Suprapubic skin (tissue), 4 donors: ENCODE results near the gene TMPRSS11D. TPM values are rescaled to one million over a fixed set of nuclear protein-coding genes. Genes with fewer than 3 reads are reported as not detected.

Experiments used
- DNase-seq, 2 donors: peaks; one replicate each; pipeline ENCODE4 v3.0.0-alpha.2; 2019; ENCODE audit warnings: low spot score in 2 of 2
- H3K27ac ChIP-seq: fragments of 200-600 bp; sonication (generic); one replicate; pipeline ENCODE4 v1.5.1; 2019
- H3K27me3 ChIP-seq: fragments of 200-600 bp; sonication (generic); one replicate; pipeline ENCODE4 v1.5.1; 2019
- H3K36me3 ChIP-seq: fragments of 200-600 bp; sonication (generic); one replicate; pipeline ENCODE4 v1.5.1; 2019
- H3K4me1 ChIP-seq: fragments of 200-600 bp; sonication (generic); one replicate; pipeline ENCODE4 v1.5.1; 2019
- H3K4me3 ChIP-seq: fragments of 200-600 bp; sonication (generic); one replicate; pipeline ENCODE4 v1.5.1; 2019; ENCODE audit warnings: mild to moderate bottlenecking
- H3K9me3 ChIP-seq: fragments of 200-600 bp; sonication (generic); one replicate; pipeline ENCODE4 v1.5.1; 2019
- CTCF ChIP-seq, 2 donors: fragments of 200-600 bp in 1 of 2; fragments of 450-650 bp in 1 of 2; sonication (generic) in 1 of 2; IDR thresholded peaks; one replicate each; pipeline ENCODE4 v1.5.1; 2016 to 2019; ENCODE audit warnings: antibody characterized with exemption in 2 of 2, mild to moderate bottlenecking in 1 of 2, moderate library complexity in 1 of 2
- EP300 ChIP-seq: sonication (generic); formaldehyde crosslinking; IDR thresholded peaks from one replicate; pipeline ENCODE4 v1.6.1; 2017; ENCODE audit warnings: antibody characterized with exemption
- POLR2A ChIP-seq, 2 donors: fragments of 450-650 bp; IDR thresholded peaks; one replicate each; pipeline ENCODE4 v1.6.1; 2017; ENCODE audit warnings: antibody characterized with exemption in 2 of 2, mild to moderate bottlenecking in 2 of 2, moderate library complexity in 2 of 2
- POLR2AphosphoS5 ChIP-seq, 3 donors: sonication (generic); formaldehyde crosslinking; IDR thresholded peaks; one replicate each; pipeline ENCODE4 v1.6.1; 2017; ENCODE audit warnings: antibody characterized with exemption in 3 of 3
- WGBS: methylation state at CpG from one replicate; pipeline ENCODE4 v1.1.5; 2018; 5-methylcytosine and 5-hydroxymethylcytosine counted together
- total RNA-seq, 4 donors: library from RNA; depleted of rRNA; stranded (reverse); fragments of >200 nt; gene quantifications; one replicate each; pipeline ENCODE4 v1.1.0, GENCODE V29; 2016

The TMPRSS11D gene
- total RNA-seq, 4 donors from 2014 or later = 0.72 to 0.73 TPM; not detected in 2

- Histone ChIP-seq H3K27me3 (no peaks in the 10 kb centered on the region), H3K4me1 (no peaks in the 10 kb centered on the region), H3K36me3 (no peaks in the 10 kb centered on the region), H3K9me3 (no peaks in the 10 kb centered on the region), H3K27ac (no peak overlapping the region), H3K4me3 (no peak overlapping the region)
- no peak for TF ChIP-seq POLR2A (IDR thresholded peaks at IDR 0.05)
- DNase-seq = no peak
- WGBS = 51% methylated on average over 4 of the region's 4 CpGs
Measured at GRCh38 chr4:67911141-67911540, 27.3 kb upstream of the TMPRSS11D start.

GRCh38 chr4:67910585-67910905 lies 26.7 kb upstream of the TMPRSS11D start:
- 19% methylated on average over 1 of the region's 1 CpG for WGBS
- no peak overlapping the region for H3K4me3 ChIP-seq

GRCh38 chr4:67909905-67910584 lies 26.2 kb upstream of the TMPRSS11D start:
- Histone ChIP-seq H3K4me1 (no peaks in the 10 kb centered on the region), H3K27ac (no peak overlapping the region)

More at GRCh38 chr4:67910585-67910905, 26.7 kb upstream of the TMPRSS11D start:
- Histone ChIP-seq H3K4me1 (no peaks in the 10 kb centered on the region), H3K9me3 (no peaks in the 10 kb centered on the region), H3K36me3 (no peaks in the 10 kb centered on the region), H3K27ac (no peak overlapping the region), H3K27me3 (no peaks in the 10 kb centered on the region)
- TF ChIP-seq POLR2A (IDR thresholded peaks at IDR 0.05) (no peak), POLR2AphosphoS5 (IDR thresholded peaks at IDR 0.05) (no peak), CTCF (IDR thresholded peaks at IDR 0.05) (no peak), EP300 (no peak)
- DNase-seq = no peak

GRCh38 chr4:67907650-67908049 lies 23.8 kb upstream of the TMPRSS11D start:
- H3K27me3 ChIP-seq = no peaks in the 10 kb centered on the region
- TF ChIP-seq EP300 (no peak), POLR2AphosphoS5 (IDR thresholded peaks at IDR 0.05) (no peak), CTCF (IDR thresholded peaks at IDR 0.05) (no peak), POLR2A (IDR thresholded peaks at IDR 0.05) (no peak)
- H3K4me3 ChIP-seq = no peak overlapping the region
- no peak for DNase-seq
- no peaks in the 10 kb centered on the region for H3K4me1 ChIP-seq
- 81% methylated on average over 4 of the region's 4 CpGs for WGBS
- H3K27ac ChIP-seq = no peak overlapping the region
- H3K9me3 ChIP-seq = no peaks in the 10 kb centered on the region
- no peaks in the 10 kb centered on the region for H3K36me3 ChIP-seq

More at GRCh38 chr4:67909905-67910584, 26.2 kb upstream of the TMPRSS11D start:
- H3K4me3 ChIP-seq = no peak overlapping the region
- no peaks in the 10 kb centered on the region for H3K36me3 ChIP-seq
- TF ChIP-seq POLR2AphosphoS5 (IDR thresholded peaks at IDR 0.05) (no peak), CTCF (IDR thresholded peaks at IDR 0.05) (peak; percentile 29 to 54)
- no peaks in the 10 kb centered on the region for H3K9me3 ChIP-seq
- whole genome bisulfite sequencing = 23% methylated on average over 6 of the region's 6 CpGs
- no peak for DNase-seq
- H3K27me3 ChIP-seq = no peaks in the 10 kb centered on the region

- H3K27ac ChIP-seq = no peak overlapping the region
- TF ChIP-seq CTCF (IDR thresholded peaks at IDR 0.05) = no peak
- TF ChIP-seq POLR2A (IDR thresholded peaks at IDR 0.05) = no peak
- TF ChIP-seq EP300 = no peak
- no peak for TF ChIP-seq POLR2AphosphoS5 (IDR thresholded peaks at IDR 0.05)
- DNase-seq = no peak
- no peak overlapping the region for H3K4me3 ChIP-seq
- H3K36me3 ChIP-seq = no peaks in the 10 kb centered on the region
- no peaks in the 10 kb centered on the region for H3K9me3 ChIP-seq
- H3K4me1 ChIP-seq = no peaks in the 10 kb centered on the region
- no peaks in the 10 kb centered on the region for H3K27me3 ChIP-seq
Measured at GRCh38 chr4:67899096-67899495, 15.3 kb upstream of the TMPRSS11D start.

- Histone ChIP-seq H3K9me3 (no peaks in the 10 kb centered on the region), H3K27me3 (no peaks in the 10 kb centered on the region), H3K4me3 (no peak overlapping the region), H3K4me1 (no peaks in the 10 kb centered on the region), H3K27ac (no peak overlapping the region), H3K36me3 (no peaks in the 10 kb centered on the region)
- TF ChIP-seq EP300 (no peak), CTCF (IDR thresholded peaks at IDR 0.05) (no peak), POLR2AphosphoS5 (IDR thresholded peaks at IDR 0.05) (no peak), POLR2A (IDR thresholded peaks at IDR 0.05) (no peak)
- no peak for DNase-seq
Measured at GRCh38 chr4:67897686-67898085, 13.9 kb upstream of the TMPRSS11D start.
